SJCRH30 (cell line): ENCODE data around the gene TBC1D21. TPM values are rescaled to one million over a fixed set of nuclear protein-coding genes. Genes with fewer than 3 reads are reported as not detected.

Source experiments
- DNase-seq, 2 experiments: peaks; one replicate each; pipeline ENCODE4 v3.0.0-alpha.2; 2015 to 2020
- H3K27ac ChIP-seq: fragments of 250-450 bp; sonication (Bioruptor Pico); 2 replicates; pipeline ENCODE4 v1.5.1; 2020; ENCODE audit warnings: mild to moderate bottlenecking, moderate library complexity
- H3K27me3 ChIP-seq: fragments of 250-450 bp; sonication (Bioruptor Pico); 2 replicates; pipeline ENCODE4 v1.5.1; 2020; ENCODE audit warnings: mild to moderate bottlenecking, moderate library complexity
- H3K36me3 ChIP-seq: fragments of 250-450 bp; sonication (Bioruptor Pico); 2 replicates; pipeline ENCODE4 v1.5.1; 2020; ENCODE audit warnings: mild to moderate bottlenecking, moderate library complexity
- H3K4me1 ChIP-seq: fragments of 250-450 bp; sonication (Bioruptor Pico); 2 replicates; pipeline ENCODE4 v1.5.1; 2020; ENCODE audit warnings: mild to moderate bottlenecking, moderate library complexity
- H3K4me3 ChIP-seq: fragments of 250-450 bp; sonication (Bioruptor Pico); 2 replicates; pipeline ENCODE4 v1.5.1; 2020; ENCODE audit warnings: mild to moderate bottlenecking, moderate library complexity
- H3K9me3 ChIP-seq: fragments of 250-450 bp; sonication (Bioruptor Pico); replicated peaks from 2 replicates; pipeline ENCODE4 v1.5.1; 2020; ENCODE audit warnings: mild to moderate bottlenecking, moderate library complexity
- total RNA-seq: library from RNA; depleted of rRNA; stranded (reverse); fragments of >200 nt; shearing (Covaris generic); gene quantifications from 2 replicates; pipeline ENCODE4 v1.2.3, GENCODE V29; 2014

Gene TBC1D21
- total RNA-seq, 1 experiment from 2014 or later: not detected

- H3K9me3 ChIP-seq: no peaks in the 10 kb centered on the region; the same call in 1 of the 2 replicates
- no peaks in the 10 kb centered on the region for H3K27me3 ChIP-seq
- no peak for DNase-seq
- no peak overlapping the region for H3K27ac ChIP-seq
- H3K4me1 ChIP-seq: peaks cover 11% of the 10 kb centered on the region
- H3K4me3 ChIP-seq: no peak overlapping the region
- H3K36me3 ChIP-seq: no peaks in the 10 kb centered on the region
Measured at GRCh38 chr15:73904026-73904815, 30.9 kb downstream of the TBC1D21 start.

GRCh38 chr15:73905225-73905827 lies 32.0 kb downstream of the TBC1D21 start:
- Histone ChIP-seq H3K4me1 (peaks cover 10% of the 10 kb centered on the region), H3K27ac (no peak overlapping the region), H3K9me3 (no peaks in the 10 kb centered on the region; the same call in 1 of the 2 replicates), H3K4me3 (no peak overlapping the region), H3K27me3 (no peaks in the 10 kb centered on the region), H3K36me3 (no peaks in the 10 kb centered on the region)
- DNase-seq: no peak

GRCh38 chr15:73906346-73907034 lies 33.1 kb downstream of the TBC1D21 start:
- H3K27ac ChIP-seq: no peak overlapping the region

GRCh38 chr15:73907035-73907408 lies 33.7 kb downstream of the TBC1D21 start:
- Histone ChIP-seq H3K27ac (no peak overlapping the region), H3K27me3 (no peaks in the 10 kb centered on the region), H3K9me3 (no peaks in the 10 kb centered on the region; the same call in 1 of the 2 replicates), H3K36me3 (no peaks in the 10 kb centered on the region), H3K4me3 (no peak overlapping the region), H3K4me1 (peaks cover 10% of the 10 kb centered on the region)
- no peak for DNase-seq

More at GRCh38 chr15:73906346-73907034, 33.1 kb downstream of the TBC1D21 start:
- H3K9me3 ChIP-seq: no peaks in the 10 kb centered on the region; the same call in 1 of the 2 replicates
- H3K36me3 ChIP-seq: no peaks in the 10 kb centered on the region
- H3K4me3 ChIP-seq: no peak overlapping the region
- H3K27me3 ChIP-seq: no peaks in the 10 kb centered on the region
- no peak for DNase-seq
- peaks cover 10% of the 10 kb centered on the region for H3K4me1 ChIP-seq

- no peak overlapping the region for H3K4me3 ChIP-seq
- no peaks in the 10 kb centered on the region; the same call in 1 of the 2 replicates for H3K9me3 ChIP-seq
- no peaks in the 10 kb centered on the region for H3K27me3 ChIP-seq
- H3K36me3 ChIP-seq: no peaks in the 10 kb centered on the region
- H3K4me1 ChIP-seq: peaks cover 10% of the 10 kb centered on the region
- H3K27ac ChIP-seq: no peak overlapping the region
- DNase-seq: peak; percentile 77 to 84
Measured at GRCh38 chr15:73908030-73908821, 34.9 kb downstream of the TBC1D21 start.

GRCh38 chr15:73908822-73909122 lies 35.4 kb downstream of the TBC1D21 start:
- no peaks in the 10 kb centered on the region for H3K36me3 ChIP-seq
- no peak overlapping the region for H3K4me3 ChIP-seq
- no peak for DNase-seq
- H3K4me1 ChIP-seq: peaks cover 10% of the 10 kb centered on the region
- no peaks in the 10 kb centered on the region for H3K27me3 ChIP-seq
- no peaks in the 10 kb centered on the region; the same call in 1 of the 2 replicates for H3K9me3 ChIP-seq
- H3K27ac ChIP-seq: no peak overlapping the region

- no peak overlapping the region for H3K27ac ChIP-seq
- H3K27me3 ChIP-seq: no peaks in the 10 kb centered on the region
- H3K4me1 ChIP-seq: peaks cover 16% of the 10 kb centered on the region
- DNase-seq: no peak
- no peak overlapping the region for H3K4me3 ChIP-seq
- H3K9me3 ChIP-seq: no peaks in the 10 kb centered on the region; the same call in 1 of the 2 replicates
- no peaks in the 10 kb centered on the region for H3K36me3 ChIP-seq
Measured at GRCh38 chr15:73909651-73910050, 36.3 kb downstream of the TBC1D21 start.

- no peaks in the 10 kb centered on the region for H3K9me3 ChIP-seq
- no peak for DNase-seq
- no peaks in the 10 kb centered on the region for H3K27me3 ChIP-seq
- H3K4me1 ChIP-seq: peaks cover 27% of the 10 kb centered on the region
- H3K4me3 ChIP-seq: no peak overlapping the region
- H3K27ac ChIP-seq: no peak overlapping the region
- no peaks in the 10 kb centered on the region for H3K36me3 ChIP-seq
Measured at GRCh38 chr15:73910522-73911303, 37.3 kb downstream of the TBC1D21 start.

GRCh38 chr15:73912030-73912596 lies 38.7 kb downstream of the TBC1D21 start:
- Histone ChIP-seq H3K27ac (no peak overlapping the region), H3K36me3 (no peaks in the 10 kb centered on the region), H3K4me3 (no peak overlapping the region), H3K9me3 (no peaks in the 10 kb centered on the region), H3K27me3 (no peaks in the 10 kb centered on the region), H3K4me1 (peaks cover 22% of the 10 kb centered on the region)
- no peak for DNase-seq

GRCh38 chr15:73914145-73914544 lies 40.8 kb downstream of the TBC1D21 start:
- H3K4me3 ChIP-seq: no peak overlapping the region
- DNase-seq: no peak
- no peaks in the 10 kb centered on the region for H3K27me3 ChIP-seq
- H3K4me1 ChIP-seq: peaks cover 21% of the 10 kb centered on the region
- H3K36me3 ChIP-seq: no peaks in the 10 kb centered on the region; the same call in 1 of the 2 replicates
- H3K9me3 ChIP-seq: no peaks in the 10 kb centered on the region
- H3K27ac ChIP-seq: peak overlapping the region; percentile 65; the same call in 1 of the 2 replicates

- Histone ChIP-seq H3K9me3 (no peaks in the 10 kb centered on the region), H3K27ac (peak overlapping the region; percentile 65), H3K4me1 (peaks cover 17% of the 10 kb centered on the region), H3K36me3 (no peaks in the 10 kb centered on the region; the same call in 1 of the 2 replicates), H3K4me3 (no peak overlapping the region), H3K27me3 (no peaks in the 10 kb centered on the region)
- peak in 1 of 2 experiments; percentile 56 for DNase-seq
Measured at GRCh38 chr15:73915082-73915481, 41.7 kb downstream of the TBC1D21 start.

GRCh38 chr15:73918784-73919183 lies 45.4 kb downstream of the TBC1D21 start:
- H3K9me3 ChIP-seq: no peaks in the 10 kb centered on the region

GRCh38 chr15:73919706-73920105 lies 46.3 kb downstream of the TBC1D21 start:
- DNase-seq: no peak

More at GRCh38 chr15:73918784-73919183, 45.4 kb downstream of the TBC1D21 start:
- H3K36me3 ChIP-seq: no peaks in the 10 kb centered on the region; the same call in 1 of the 2 replicates
- H3K4me3 ChIP-seq: no peak overlapping the region
- DNase-seq: no peak
- no peaks in the 10 kb centered on the region for H3K27me3 ChIP-seq
- H3K4me1 ChIP-seq: peaks cover 40% of the 10 kb centered on the region
- no peak overlapping the region for H3K27ac ChIP-seq

More at GRCh38 chr15:73919706-73920105, 46.3 kb downstream of the TBC1D21 start:
- Histone ChIP-seq H3K4me1 (peaks cover 41% of the 10 kb centered on the region), H3K4me3 (no peak overlapping the region), H3K27me3 (no peaks in the 10 kb centered on the region), H3K36me3 (no peaks in the 10 kb centered on the region; the same call in 1 of the 2 replicates), H3K9me3 (no peaks in the 10 kb centered on the region), H3K27ac (no peak overlapping the region)
